GM21737 (cell line): ENCODE data around the gene GNB1L.

ENCODE experiments used
- ATAC-seq: cut with Tn5 transposase; IDR thresholded peaks from one replicate; pipeline ENCODE4 v1.9.1; 2021; ENCODE audit warnings: mild to moderate bottlenecking, moderate library complexity; ENCODE audit not compliant: unreplicated experiment

The GNB1L gene

DNA sequence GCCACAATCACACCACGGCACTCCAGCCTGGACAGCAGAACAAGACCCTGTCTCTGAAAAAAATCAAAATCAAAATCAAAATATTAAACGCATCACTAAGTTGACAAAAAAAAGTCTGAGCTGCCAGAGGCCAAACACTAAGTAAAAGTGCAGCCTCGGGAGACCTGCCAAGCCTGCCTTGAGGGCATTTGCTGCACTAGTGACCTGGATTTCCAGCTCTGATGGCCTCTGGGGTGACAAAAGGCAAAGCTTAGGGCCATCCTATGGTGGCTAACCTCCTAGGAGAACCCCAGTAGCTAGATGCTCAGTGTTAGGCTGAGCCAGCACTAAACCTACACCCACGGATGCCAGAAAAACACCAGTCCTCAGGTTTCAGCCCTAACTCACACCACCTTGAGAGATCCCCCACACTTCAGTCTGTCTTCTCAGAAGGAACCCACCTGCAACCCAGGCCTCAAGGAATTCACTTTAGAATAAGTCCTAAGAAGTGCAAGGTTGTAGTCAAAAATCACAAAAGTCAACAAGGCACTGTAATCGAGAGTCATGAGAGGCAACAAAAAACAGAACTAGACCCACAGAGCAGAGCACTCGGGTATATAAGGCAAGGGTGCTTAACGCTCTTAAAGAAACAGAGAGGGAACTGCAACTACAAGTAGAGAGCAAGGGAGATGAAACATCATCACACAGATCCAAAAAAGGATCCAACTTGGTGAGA, 28.6 kb downstream of the GNB1L start:
- ATAC-seq = no peak

DNA sequence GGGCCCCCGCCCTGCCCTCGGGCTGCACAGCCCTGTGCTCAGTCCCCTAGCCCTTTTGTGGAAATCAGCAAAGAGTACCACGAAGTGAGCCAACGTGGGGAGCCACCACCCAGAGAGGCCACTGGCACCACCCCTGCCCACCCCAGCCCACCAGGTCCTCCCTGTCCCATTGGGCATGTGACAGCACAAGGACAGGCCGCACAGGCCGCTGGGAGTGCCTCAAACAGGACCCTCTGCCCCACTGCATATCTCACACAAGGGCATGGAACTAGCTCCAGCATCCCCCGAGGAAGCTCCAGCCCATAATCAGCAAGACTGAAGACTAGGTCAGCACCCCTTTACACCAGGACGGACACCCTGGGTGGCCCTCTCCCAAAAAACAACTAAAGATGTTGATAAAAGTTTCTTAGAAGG, 29.7 kb downstream of the GNB1L start:
- no peak for ATAC-seq

DNA sequence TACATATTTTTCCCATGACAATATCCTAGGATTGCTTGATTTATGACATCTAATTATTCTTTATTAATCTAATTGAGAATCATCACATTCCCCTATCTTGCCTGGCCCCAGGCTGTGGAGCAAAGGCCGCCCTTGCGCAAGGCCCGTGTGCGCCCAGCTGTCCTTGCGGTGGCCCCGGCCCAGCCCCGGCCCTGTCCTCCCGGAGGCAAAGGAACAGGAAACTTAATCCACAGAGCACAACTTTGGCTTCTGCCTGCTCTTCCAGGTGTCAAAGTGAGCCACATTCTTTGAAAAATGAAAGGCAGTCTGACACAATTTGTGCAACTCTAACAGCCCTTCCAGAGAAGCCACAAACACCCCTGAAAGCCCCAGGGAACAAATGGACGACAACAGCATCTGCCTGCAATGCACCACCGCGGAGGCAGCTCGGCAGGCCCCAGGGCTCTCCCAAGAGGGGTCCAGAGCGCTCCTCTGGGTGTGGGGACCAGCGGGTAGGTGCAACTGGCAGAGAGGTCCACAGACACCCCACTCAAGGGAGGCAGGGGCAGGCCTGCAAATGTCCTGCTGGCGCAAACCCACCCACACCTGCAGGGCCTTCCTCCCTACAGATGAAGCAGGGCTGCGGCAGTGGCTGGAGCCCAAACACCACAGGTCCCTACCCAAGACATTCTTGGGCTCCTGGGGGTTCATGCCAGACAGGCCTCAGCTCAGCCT, 30.3 kb downstream of the GNB1L start:
- ATAC-seq = no peak

DNA sequence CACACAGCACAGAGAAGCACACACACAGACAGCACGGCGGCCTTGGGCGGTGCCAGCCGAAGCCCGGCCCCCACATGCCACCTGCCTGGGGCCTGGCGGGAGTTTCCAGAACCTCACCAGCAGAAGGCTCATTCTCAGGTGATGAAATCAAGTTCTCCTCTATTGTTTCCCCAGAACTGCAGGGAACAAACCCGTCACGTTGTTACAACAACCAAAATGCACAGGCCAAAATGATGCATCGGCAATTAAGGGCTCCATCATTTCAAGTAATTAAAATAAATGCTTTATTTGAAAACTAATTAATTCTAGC, 30.8 kb downstream of the GNB1L start:
- ATAC-seq = no peak

DNA sequence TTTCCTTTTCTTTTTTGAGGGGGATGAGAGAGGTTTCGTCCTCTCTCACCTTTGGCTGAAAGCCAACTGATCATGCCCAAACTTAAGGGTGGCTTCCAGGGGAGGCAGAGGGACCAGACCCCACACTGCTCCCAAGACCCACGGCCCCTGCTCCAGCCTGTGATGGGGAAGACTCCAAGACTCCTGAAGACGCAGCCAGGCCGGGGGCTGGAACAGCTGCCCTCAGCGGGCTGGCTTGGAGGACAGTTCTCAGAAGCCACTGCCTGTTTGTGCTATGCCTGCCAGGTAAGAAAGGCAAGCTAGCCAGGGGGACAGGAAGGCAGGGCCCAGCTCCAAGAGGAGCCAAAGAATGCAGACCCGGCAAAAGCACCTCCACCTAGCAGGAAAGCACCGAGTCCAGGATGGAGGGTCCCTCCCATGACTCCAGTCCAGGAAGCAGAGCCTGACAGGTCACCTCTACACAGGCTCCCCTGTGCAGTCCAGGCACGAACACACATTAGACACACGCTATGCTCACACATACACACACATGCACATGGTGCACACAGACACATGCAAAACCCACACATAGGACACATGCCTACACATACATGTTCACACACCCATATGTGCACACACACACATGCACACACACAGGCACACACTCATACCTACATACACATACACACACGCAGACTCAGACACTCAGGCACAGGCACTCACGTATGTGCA, 31.3 kb downstream of the GNB1L start:
- ATAC-seq = no peak

DNA sequence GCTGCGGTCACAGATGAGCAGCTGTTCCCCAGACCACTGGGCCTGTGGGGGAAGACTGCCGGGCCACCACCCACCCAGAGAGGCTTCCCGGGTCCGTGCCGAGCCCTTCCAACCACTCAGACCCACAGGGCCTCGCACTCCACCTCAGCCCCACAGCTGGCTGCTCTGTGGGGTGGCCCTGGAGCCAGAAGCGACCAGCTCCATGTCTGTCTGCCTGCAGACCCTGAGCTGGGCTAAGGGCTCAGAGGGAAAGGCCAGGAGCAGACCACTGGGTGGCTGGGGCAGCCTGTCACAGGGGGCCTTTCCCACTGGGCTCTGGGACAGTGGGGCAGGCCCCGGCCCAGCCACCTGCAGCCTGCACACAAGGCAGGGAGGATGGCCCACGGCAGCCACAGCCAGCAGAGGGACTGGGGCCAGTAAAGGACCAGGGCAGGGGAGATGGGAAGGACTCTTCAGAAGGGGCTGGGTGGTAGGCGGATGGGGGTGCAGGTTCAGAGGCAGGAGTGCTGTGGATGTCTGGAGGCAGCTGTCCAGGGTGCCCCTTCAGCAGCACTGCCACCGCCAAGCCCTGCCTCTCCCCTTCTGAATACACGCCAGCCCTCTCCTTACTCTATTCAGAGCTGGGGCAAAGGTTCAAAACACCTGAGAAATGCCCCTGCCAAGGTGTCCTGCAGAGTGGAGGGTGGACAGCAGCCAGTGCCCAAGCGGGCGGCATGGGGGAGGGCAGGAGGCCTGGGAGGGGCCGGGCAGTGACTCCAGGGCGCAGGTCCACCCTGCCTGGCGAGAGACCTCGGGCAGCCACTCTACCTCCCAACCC, 32.2 kb downstream of the GNB1L start:
- no peak for ATAC-seq

DNA sequence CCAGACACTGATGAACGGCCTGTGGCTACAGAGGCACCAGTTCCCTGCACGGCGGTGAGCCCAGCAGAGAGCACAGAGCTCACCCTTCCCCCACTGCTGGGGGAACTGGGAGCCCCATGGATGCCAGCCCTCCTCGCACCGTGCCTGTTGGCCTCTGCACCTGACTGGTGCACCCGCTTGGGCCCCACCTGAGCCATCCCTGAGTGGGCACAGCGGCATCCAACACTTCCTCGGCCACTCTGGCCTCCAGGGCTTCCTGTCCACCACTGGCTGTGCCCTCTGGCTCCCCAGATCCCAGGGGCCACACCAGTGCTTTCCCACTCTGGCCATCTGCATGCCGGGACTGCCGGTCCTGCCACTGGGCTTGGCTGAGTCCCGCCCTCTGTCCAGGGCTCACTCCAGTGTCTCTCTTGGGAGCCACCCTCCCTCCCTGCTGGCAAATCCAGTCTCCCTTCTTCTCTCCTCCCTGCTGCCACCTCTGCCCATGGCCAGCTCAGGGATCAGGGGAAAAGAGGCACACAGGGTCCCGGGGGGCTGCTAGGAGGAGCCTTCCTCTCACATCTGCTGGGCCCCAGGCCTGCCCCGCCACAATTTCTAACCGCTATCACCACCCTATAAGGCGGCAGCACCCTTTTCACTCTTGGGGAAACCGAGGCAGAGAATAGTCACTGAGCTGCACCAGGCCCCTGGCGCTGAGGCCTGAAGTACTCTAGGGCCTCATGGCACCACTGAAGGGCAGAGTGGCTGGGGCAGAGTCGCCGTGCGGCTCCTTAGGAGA, 33.0 kb downstream of the GNB1L start:
- no peak for ATAC-seq

DNA sequence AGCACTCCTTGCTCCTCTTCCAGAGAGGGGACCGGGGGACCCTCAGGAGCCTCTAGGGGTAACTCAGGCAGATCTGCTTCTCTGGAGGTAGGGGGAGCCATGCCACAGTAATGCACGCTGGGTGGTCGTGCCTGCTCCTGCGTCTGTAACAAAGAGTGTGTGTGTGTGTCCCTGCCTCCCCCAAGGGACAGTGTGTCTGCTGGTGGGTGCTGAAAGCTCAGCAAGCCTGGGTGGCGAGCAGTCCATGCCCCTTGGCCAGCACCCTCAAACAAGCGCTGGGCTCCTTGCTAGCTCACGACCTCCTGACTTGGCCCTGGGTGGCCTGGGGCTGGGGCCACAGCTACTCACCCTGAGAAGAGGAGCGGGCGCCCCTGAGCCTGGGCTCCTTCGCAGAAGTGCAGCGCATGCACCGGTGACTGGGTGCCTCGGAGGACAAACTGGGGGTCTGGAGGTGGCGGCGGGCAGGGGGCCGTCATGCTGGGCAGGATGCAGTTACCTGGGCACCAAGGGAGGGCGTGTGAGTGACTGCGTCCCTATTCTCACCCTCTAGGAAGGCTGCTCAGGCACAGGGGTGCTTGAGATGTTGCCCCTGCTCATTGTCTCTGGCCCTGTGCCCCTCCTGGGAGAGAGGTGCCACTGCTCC, 33.7 kb downstream of the GNB1L start:
- no peak for ATAC-seq

DNA sequence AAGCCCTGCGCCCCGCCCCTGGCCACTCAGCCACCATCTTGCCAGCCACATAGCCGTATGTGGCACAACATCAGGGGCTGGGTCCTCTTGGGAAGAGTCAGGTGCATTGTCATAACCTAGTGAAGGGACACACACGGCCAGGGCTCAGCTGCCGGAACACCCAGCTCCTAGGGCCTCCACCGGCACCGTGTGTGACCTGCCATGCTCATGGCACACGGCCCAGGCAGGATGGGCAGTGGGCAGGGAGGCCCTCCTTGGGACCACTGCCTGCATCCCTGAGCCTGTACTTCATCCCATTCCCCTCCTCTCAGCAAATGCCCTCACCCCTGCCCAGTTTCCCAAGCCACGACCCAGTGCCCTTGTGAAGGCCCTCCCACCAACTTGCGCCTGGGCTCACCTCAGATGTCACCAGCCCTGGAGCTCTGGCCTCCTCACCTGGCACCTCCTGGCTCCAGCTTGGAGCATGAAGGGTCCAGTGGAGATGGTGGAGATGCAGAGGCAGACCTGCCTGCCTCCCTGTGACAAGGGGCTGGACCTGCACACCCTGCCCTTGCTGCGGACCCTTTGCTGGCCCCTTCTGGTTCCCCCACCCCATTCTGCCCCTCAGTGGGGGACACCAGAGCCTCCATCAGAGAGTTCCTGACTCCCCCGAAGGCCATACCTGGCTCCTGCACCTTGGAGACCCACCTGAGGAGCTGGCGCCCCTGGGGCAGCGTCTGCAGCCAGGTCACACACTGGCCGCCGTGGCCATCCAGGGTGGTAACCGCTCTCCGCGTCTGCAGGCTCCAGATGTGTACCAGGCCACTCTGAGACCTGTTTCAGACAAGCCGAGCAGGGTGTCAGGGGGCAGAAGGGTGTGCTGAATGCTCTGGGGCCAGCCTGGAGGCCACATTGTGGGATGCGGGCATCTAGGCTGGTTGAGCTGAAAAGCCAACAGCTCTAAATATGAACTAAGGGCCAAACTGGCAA, 34.5 kb downstream of the GNB1L start:
- no peak for ATAC-seq

DNA sequence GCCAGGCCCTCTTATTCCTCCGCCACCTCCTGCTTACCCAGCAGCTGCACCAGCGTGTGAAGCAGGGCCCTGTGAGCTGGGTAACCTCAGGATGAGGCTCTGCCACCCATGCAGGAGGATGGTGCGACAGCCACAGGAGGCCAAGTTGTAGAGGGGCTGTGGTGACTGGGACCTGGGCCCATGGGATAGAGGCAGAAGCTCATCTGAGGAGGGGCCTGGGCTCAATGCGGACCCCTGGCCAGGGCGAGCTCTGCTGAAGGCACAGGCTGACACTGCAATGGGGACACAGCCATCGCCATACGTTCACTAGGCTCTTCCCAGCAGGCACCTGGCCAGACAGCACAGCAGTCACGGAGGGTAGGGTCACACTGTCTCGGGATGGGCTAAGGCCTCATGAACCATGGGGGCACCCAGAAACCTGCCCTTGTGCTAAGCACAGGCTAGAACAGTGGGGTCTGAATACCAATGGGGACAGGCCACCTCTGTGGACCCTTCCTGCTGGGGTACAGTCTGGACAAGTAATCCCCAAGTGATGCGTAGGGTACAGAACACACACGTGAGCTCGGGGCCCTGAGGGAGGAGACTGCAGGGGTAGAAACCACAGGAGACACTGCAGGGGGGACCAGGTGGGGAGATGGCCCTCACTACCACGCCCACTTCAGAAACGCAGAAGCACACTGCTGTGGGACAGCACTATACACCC, 35.3 kb downstream of the GNB1L start:
- no peak for ATAC-seq

DNA sequence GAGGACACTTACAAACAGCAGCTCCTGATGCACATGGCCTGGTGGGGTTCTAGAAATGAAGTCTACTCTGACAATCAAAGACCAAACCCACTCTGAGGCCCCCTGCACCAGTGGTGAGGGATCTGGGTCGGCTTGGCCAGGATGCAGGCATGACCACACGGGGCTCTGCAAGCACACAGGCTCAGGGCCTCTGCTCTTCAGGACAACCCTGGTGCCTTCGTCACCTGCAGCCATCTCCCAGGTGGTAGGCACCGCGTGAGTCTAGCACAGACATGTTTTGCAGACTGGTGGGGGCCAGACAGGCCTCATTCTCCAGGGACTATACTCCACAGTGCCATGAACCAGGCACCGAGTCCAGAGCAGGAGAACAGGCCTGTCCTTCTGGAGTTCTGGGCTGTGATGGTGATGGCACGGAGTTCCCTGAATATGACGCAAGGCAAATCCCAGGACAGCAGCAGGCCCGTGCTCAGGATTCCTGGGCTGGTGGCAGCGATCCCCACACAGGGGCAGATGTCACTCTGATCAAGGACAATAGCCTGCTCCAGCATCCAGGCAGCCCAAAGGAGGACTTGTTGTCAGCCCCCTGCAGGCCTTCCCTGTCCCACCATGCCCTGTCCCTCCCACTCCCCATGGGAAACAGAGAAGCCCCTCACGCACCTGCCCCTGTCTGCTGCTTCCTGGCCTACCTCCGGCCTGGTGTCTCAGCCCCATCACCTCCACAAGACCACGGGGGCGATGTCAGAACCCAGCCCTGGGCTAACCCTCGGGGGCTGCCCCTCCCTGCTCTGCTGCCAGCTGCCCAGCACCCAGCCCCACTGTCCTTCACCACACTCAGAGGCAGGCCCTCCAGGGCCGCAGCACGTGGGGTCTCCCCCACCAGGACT, 36.1 kb downstream of the GNB1L start:
- ATAC-seq = no peak

DNA sequence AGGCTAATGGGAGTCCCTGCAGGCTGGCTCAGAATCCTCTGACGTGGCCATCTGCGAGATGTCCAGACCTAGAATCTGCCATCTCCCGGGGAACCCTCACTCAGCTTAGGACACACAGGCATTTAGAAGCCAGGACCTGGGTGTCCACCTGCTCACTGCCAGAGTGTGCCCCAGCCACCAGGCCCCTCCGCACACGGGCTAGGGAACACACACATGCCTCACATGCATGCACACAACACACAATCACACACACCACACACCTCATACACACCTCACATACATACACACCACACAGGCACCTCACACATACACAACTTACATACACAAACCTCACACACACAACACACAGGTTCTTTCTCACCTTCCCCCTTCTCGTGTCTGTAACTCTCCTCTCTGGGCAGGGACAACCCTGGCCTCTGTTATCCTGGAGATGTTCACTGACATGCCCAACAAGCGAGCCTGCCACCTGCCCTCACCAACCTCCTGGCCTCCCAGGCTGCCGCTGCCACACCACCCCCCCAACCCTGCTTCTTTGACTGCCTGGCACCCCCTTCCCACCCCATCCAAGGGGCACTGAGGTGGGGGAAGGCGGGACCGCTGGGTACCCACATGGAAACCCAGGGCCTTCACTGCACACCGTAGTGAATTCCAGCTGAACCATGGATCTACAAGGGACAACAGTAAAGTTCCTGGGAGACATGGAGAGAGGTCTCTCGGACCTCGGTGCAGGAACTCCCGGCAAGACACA, 38.1 kb downstream of the GNB1L start:
- ATAC-seq = no peak

DNA sequence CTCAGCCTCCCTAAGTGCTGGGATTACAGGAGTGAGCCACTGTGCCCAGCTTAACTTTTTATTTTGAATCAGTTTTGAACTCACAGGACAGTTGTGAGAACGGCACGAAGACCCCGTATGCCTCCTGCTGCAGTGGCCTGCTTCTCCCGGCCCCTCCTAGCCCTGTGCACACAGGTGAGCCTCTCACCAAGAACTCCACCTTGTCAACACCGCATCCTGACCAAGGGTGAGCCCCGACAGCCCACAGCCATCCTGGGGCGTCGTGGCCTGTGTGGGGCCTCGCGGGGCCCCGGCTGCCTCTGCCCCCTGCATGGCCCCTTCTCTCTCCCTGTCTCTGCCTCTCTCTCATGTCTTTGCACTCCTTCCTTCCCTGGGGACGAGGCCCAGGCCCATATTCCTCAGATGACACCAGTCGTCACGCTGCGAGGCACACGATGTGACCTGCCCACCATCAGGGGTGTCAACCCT, 38.8 kb downstream of the GNB1L start:
- no peak for ATAC-seq

DNA sequence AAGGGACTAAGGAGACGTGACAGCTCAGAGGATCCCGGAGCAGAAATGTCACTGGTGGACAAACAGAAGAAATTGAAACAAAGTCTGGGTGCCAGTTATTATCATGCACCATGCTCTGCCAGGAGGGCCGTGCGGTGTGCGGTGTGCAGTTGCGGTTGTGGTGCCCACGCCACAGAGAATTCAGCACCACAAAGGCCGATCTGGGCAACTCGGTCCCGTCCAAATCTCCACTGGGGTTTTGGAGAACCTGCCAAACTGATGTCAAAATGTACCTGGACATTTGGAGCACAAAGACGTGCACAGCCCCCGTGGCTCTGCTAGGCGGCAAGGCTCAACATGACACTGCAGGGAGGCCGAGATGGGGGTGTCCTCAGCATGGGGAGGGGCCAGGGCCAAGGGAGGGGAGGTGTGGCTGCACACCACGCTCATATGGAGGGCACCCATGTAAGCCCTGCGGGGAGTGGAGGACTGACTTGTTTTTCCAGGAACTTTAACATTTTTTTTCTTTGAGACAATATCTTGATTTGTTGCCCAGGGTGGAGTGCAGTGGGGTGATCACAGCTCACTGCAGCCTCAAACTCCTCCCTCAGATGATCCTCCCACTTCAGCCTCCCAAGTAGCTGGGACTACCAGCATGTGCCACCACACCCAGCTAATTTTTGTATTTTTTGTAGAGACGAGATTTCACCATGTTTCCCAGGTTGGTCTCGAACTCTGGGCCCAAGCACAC, 39.4 kb downstream of the GNB1L start:
- ATAC-seq = no peak

DNA sequence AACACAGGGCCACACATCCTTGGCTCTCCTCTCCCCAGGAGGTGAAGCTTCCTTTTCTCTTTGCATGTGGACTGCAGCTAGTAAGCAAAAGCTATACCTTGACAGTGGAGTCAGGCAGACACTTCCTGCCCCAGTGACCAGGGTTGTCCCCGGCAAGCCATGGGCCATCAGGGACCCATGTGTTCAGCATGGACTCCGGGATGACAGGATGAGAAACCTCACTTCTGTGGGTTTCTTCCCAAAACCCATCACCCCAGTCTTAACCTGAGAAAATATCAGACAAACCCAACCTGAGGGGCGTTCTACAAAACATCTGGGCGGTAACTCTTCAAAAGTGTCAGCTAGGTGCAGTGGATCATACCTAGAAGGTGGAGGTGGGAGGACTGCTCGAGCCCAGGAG, 40.2 kb downstream of the GNB1L start:
- no peak for ATAC-seq

DNA sequence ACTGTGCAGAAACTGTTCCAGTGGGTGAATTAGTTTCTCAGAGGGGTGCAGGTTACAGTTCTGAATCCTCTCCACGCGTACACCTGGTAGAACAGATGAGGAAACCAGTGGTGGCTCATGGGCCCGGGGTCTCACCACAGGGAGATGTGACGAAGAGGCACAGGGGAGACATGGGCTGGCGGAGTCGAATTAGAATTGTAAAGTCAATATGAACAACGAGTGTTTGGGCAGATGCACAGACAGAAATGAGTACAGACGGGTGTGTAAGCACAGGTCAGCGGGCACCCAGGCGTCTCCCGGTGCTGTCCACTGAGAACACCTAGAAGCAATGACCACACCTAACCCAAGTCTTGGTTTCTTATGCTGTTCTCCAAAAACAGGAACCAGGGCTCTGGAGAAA, 41.8 kb downstream of the GNB1L start:
- no peak for ATAC-seq
